Uterus (tissue), 2 donors: ENCODE results near the gene NRG3.

ENCODE experiments used
- CTCF ChIP-seq, 4 experiments: fragments of 200-600 bp in 2 of 4; fragments of 450-650 bp in 2 of 4; sonication (generic) in 2 of 4; IDR thresholded peaks; one replicate each; pipeline ENCODE4 v1.5.1; 2016 to 2019; ENCODE audit warnings: antibody characterized with exemption in 4 of 4, mild to moderate bottlenecking in 2 of 4, moderate library complexity in 1 of 4
- POLR2A ChIP-seq, 2 donors: fragments of 450-650 bp; IDR thresholded peaks; one replicate each; pipeline ENCODE4 v1.6.1; 2016; ENCODE audit warnings: antibody characterized with exemption in 2 of 2, mild to moderate bottlenecking in 1 of 2, moderate library complexity in 1 of 2

- TF ChIP-seq POLR2A (IDR thresholded peaks at IDR 0.05) (no peak), CTCF (IDR thresholded peaks at IDR 0.05) (no peak)
Measured at GRCh38 chr10:82148764-82149163, 273.8 kb downstream of the NRG3 start.
